Measurements from ENCODE around the gene PRPF31. TPM values are rescaled to one million over a fixed set of nuclear protein-coding genes. Genes with fewer than 3 reads are reported as not detected.
"Not testable (repeated sequence)": the region's sequence is repeated elsewhere in the genome, so short reads cannot be mapped to it uniquely, and the experiment has no call there.

PRPF31 gene
- polyA plus RNA-seq, 1 donor = 48.6 TPM

GRCh38 chr19:54095136-54095858 is 20.3 kb upstream of the PRPF31 start:
- H3K4me3 ChIP-seq (ENCODE audit: low read length) = no peak overlapping the region
- peaks cover 30% of the 10 kb centered on the region for H3K27me3 ChIP-seq (ENCODE audit: control insufficient read depth, insufficient read depth, low read length)
- no peaks in the 10 kb centered on the region for H3K36me3 ChIP-seq (ENCODE audit: control insufficient read depth, insufficient read depth, low read length)
- H3K27ac ChIP-seq (ENCODE audit: low read length) = no peak overlapping the region
- no peak for DNase-seq
- no peaks in the 10 kb centered on the region for H3K4me1 ChIP-seq (ENCODE audit: control insufficient read depth, insufficient read depth, low read length)
- no CpG with 5 or more reads among the region's 22 CpGs for WGBS (ENCODE audit: insufficient coverage, low lambda C conversion rate)
- H3K9me3 ChIP-seq (ENCODE audit: control insufficient read depth, low read depth, low read length) = no peaks in the 10 kb centered on the region

GRCh38 chr19:54095859-54096616 is 19.5 kb upstream of the PRPF31 start:
- peaks cover 30% of the 10 kb centered on the region for H3K27me3 ChIP-seq (ENCODE audit: control insufficient read depth, insufficient read depth, low read length)
- WGBS (ENCODE audit: insufficient coverage, low lambda C conversion rate) = 0% methylated on average over 1 of the region's 46 CpGs
- H3K27ac ChIP-seq (ENCODE audit: low read length); H3K4me1 ChIP-seq (ENCODE audit: control insufficient read depth, insufficient read depth, low read length); H3K36me3 ChIP-seq (ENCODE audit: control insufficient read depth, insufficient read depth, low read length); H3K9me3 ChIP-seq (ENCODE audit: control insufficient read depth, low read depth, low read length); H3K4me3 ChIP-seq (ENCODE audit: low read length): not testable (repeated sequence)
- DNase-seq = peak; percentile 35 to 55

- H3K4me3 ChIP-seq (ENCODE audit: low read length) = peak overlapping the region; percentile 10
- no peak overlapping the region for H3K27ac ChIP-seq (ENCODE audit: low read length)
- no peaks in the 10 kb centered on the region for H3K36me3 ChIP-seq (ENCODE audit: control insufficient read depth, insufficient read depth, low read length)
- H3K4me1 ChIP-seq (ENCODE audit: control insufficient read depth, insufficient read depth, low read length) = no peaks in the 10 kb centered on the region
- 33% methylated on average over 2 of the region's 14 CpGs for WGBS (ENCODE audit: insufficient coverage, low lambda C conversion rate)
- peaks cover 30% of the 10 kb centered on the region for H3K27me3 ChIP-seq (ENCODE audit: control insufficient read depth, insufficient read depth, low read length)
- peak in 1 of 2 donors; percentile 43 for DNase-seq
- no peaks in the 10 kb centered on the region for H3K9me3 ChIP-seq (ENCODE audit: control insufficient read depth, low read depth, low read length)
Observed at GRCh38 chr19:54096617-54097106, 18.9 kb upstream of the PRPF31 start.

GRCh38 chr19:54099190-54099902 is 16.2 kb upstream of the PRPF31 start:
- WGBS (ENCODE audit: insufficient coverage, low lambda C conversion rate) = 100% methylated on average over 2 of the region's 12 CpGs
- no peak for DNase-seq
- Histone ChIP-seq H3K27me3 (ENCODE audit: control insufficient read depth, insufficient read depth, low read length) (peaks cover 30% of the 10 kb centered on the region), H3K9me3 (ENCODE audit: control insufficient read depth, low read depth, low read length) (no peaks in the 10 kb centered on the region), H3K4me1 (ENCODE audit: control insufficient read depth, insufficient read depth, low read length) (no peaks in the 10 kb centered on the region), H3K4me3 (ENCODE audit: low read length) (no peak overlapping the region), H3K27ac (ENCODE audit: low read length) (no peak overlapping the region), H3K36me3 (ENCODE audit: control insufficient read depth, insufficient read depth, low read length) (no peaks in the 10 kb centered on the region)

GRCh38 chr19:54099903-54100255 is 15.7 kb upstream of the PRPF31 start:
- not testable (repeated sequence) for H3K4me3 ChIP-seq (ENCODE audit: low read length); H3K9me3 ChIP-seq (ENCODE audit: control insufficient read depth, low read depth, low read length); H3K4me1 ChIP-seq (ENCODE audit: control insufficient read depth, insufficient read depth, low read length); H3K27ac ChIP-seq (ENCODE audit: low read length); H3K36me3 ChIP-seq (ENCODE audit: control insufficient read depth, insufficient read depth, low read length); DNase-seq
- WGBS (ENCODE audit: insufficient coverage, low lambda C conversion rate) = no CpG with 5 or more reads among the region's 9 CpGs
- H3K27me3 ChIP-seq (ENCODE audit: control insufficient read depth, insufficient read depth, low read length) = peaks cover 25% of the 10 kb centered on the region

GRCh38 chr19:54100561-54100960 is 15.0 kb upstream of the PRPF31 start, which contains the start of gene OSCAR:
Gene OSCAR (minus strand): TSS chr19:54100803. CDS start chr19:54100792, 11 bp downstream.
- Histone ChIP-seq H3K27me3 (ENCODE audit: control insufficient read depth, insufficient read depth, low read length) (peaks cover 18% of the 10 kb centered on the region), H3K4me3 (ENCODE audit: low read length) (no peak within 1 kb of the TSS), H3K9me3 (ENCODE audit: control insufficient read depth, low read depth, low read length) (no peaks in the 10 kb centered on the region), H3K4me1 (ENCODE audit: control insufficient read depth, insufficient read depth, low read length) (no peaks in the 10 kb centered on the region), H3K36me3 (ENCODE audit: control insufficient read depth, insufficient read depth, low read length) (peaks cover 2% of the 10 kb centered on the region), H3K27ac (ENCODE audit: low read length) (no peak within 1 kb of the TSS)
- WGBS (ENCODE audit: insufficient coverage, low lambda C conversion rate) = no CpG with 5 or more reads among the region's 5 CpGs
- no peak for DNase-seq

- peak; percentile 99 to 100 for DNase-seq
- Histone ChIP-seq H3K36me3 (ENCODE audit: control insufficient read depth, insufficient read depth, low read length) (peaks cover 18% of the 10 kb centered on the region), H3K27ac (ENCODE audit: low read length) (no peak within 1 kb of the TSS), H3K27me3 (ENCODE audit: control insufficient read depth, insufficient read depth, low read length) (no peaks in the 10 kb centered on the region), H3K9me3 (ENCODE audit: control insufficient read depth, low read depth, low read length) (no peaks in the 10 kb centered on the region), H3K4me1 (ENCODE audit: control insufficient read depth, insufficient read depth, low read length) (no peaks in the 10 kb centered on the region), H3K4me3 (ENCODE audit: low read length) (peak within 1 kb of the TSS; percentile 94)
- WGBS (ENCODE audit: insufficient coverage, low lambda C conversion rate) = 0% methylated on average over 1 of the region's 54 CpGs
Observed at GRCh38 chr19:54102421-54103169, 13.0 kb upstream of the PRPF31 start, which contains the start of gene NDUFA3. Gene NDUFA3 (plus strand): TSS chr19:54102855. CDS start chr19:54102879, 24 bp downstream.

GRCh38 chr19:54104998-54105715 is 10.4 kb upstream of the PRPF31 start:
- peaks cover 38% of the 10 kb centered on the region for H3K36me3 ChIP-seq (ENCODE audit: control insufficient read depth, insufficient read depth, low read length)
- H3K4me3 ChIP-seq (ENCODE audit: low read length) = no peak overlapping the region
- H3K27ac ChIP-seq (ENCODE audit: low read length) = no peak overlapping the region
- no peaks in the 10 kb centered on the region for H3K9me3 ChIP-seq (ENCODE audit: control insufficient read depth, low read depth, low read length)
- H3K4me1 ChIP-seq (ENCODE audit: control insufficient read depth, insufficient read depth, low read length) = no peaks in the 10 kb centered on the region
- 100% methylated on average over 1 of the region's 11 CpGs for WGBS (ENCODE audit: insufficient coverage, low lambda C conversion rate)
- no peaks in the 10 kb centered on the region for H3K27me3 ChIP-seq (ENCODE audit: control insufficient read depth, insufficient read depth, low read length)
- no peak for DNase-seq

GRCh38 chr19:54105796-54106195 is 9.8 kb upstream of the PRPF31 start:
- H3K27me3 ChIP-seq (ENCODE audit: control insufficient read depth, insufficient read depth, low read length) = no peaks in the 10 kb centered on the region
- DNase-seq = no peak
- H3K4me1 ChIP-seq (ENCODE audit: control insufficient read depth, insufficient read depth, low read length) = no peaks in the 10 kb centered on the region
- H3K36me3 ChIP-seq (ENCODE audit: control insufficient read depth, insufficient read depth, low read length) = peaks cover 44% of the 10 kb centered on the region
- H3K4me3 ChIP-seq (ENCODE audit: low read length) = no peak overlapping the region
- 100% methylated on average over 2 of the region's 10 CpGs for WGBS (ENCODE audit: insufficient coverage, low lambda C conversion rate)
- H3K9me3 ChIP-seq (ENCODE audit: control insufficient read depth, low read depth, low read length) = no peaks in the 10 kb centered on the region
- H3K27ac ChIP-seq (ENCODE audit: low read length) = no peak overlapping the region

Measured in large intestine (tissue), 3 donors.